HG03442 (cell line): ENCODE data around the gene PPARD.
A peak's percentile ranks its signal among the peaks of the same experiment; 100 is the strongest.

ENCODE experiments used
- ATAC-seq: cut with Tn5 transposase; IDR thresholded peaks from one replicate; pipeline ENCODE4 v1.9.1; 2021; ENCODE audit warnings: mild to moderate bottlenecking, moderate library complexity; ENCODE audit not compliant: unreplicated experiment

The PPARD gene

GRCh38 chr6:35354361-35355135 lies 12.2 kb downstream of the PPARD start:
- no peak for ATAC-seq

GRCh38 chr6:35356391-35356790 lies 14.0 kb downstream of the PPARD start:
- ATAC-seq, result no peak

- ATAC-seq, result no peak
Observed at GRCh38 chr6:35357677-35358076, 15.3 kb downstream of the PPARD start.

GRCh38 chr6:35358086-35358485 lies 15.7 kb downstream of the PPARD start:
- ATAC-seq, result no peak

GRCh38 chr6:35359346-35359743 lies 17.0 kb downstream of the PPARD start:
- no peak for ATAC-seq

- ATAC-seq, result no peak
Observed at GRCh38 chr6:35359744-35360348, 17.5 kb downstream of the PPARD start.

GRCh38 chr6:35360349-35361138 lies 18.2 kb downstream of the PPARD start:
- no peak for ATAC-seq

- no peak for ATAC-seq
Observed at GRCh38 chr6:35362200-35362599, 19.8 kb downstream of the PPARD start.

- no peak for ATAC-seq
Observed at GRCh38 chr6:35363293-35363750, 21.0 kb downstream of the PPARD start.

- ATAC-seq, result no peak
Observed at GRCh38 chr6:35365594-35366203, 23.3 kb downstream of the PPARD start.

- ATAC-seq, result no peak
Observed at GRCh38 chr6:35366204-35366596, 23.8 kb downstream of the PPARD start.

GRCh38 chr6:35367646-35368037 lies 25.3 kb downstream of the PPARD start:
- no peak for ATAC-seq

GRCh38 chr6:35368038-35368887 lies 25.9 kb downstream of the PPARD start:
- ATAC-seq, result no peak

- peak; percentile 58 for ATAC-seq
Observed at GRCh38 chr6:35370124-35370741, 27.9 kb downstream of the PPARD start.

GRCh38 chr6:35370785-35371493 lies 28.6 kb downstream of the PPARD start:
- ATAC-seq, result no peak

- ATAC-seq, result no peak
Observed at GRCh38 chr6:35371494-35372262, 29.3 kb downstream of the PPARD start.

GRCh38 chr6:35372633-35373032 lies 30.3 kb downstream of the PPARD start:
- ATAC-seq, result no peak

GRCh38 chr6:35376281-35376680 lies 33.9 kb downstream of the PPARD start:
- no peak for ATAC-seq

- no peak for ATAC-seq
Observed at GRCh38 chr6:35377002-35377401, 34.6 kb downstream of the PPARD start.
